GM12875 (cell line): ENCODE results near the gene DCUN1D3.
"Not testable (repeated sequence)": the region's sequence is repeated elsewhere in the genome, so short reads cannot be mapped to it uniquely, and the experiment has no call there.

Experiments used
- H3K4me3 ChIP-seq: one replicate; pipeline ENCODE4 v1.5.1; 2011; ENCODE audit warnings: low read depth, low read length, control low read depth
- CTCF ChIP-seq: IDR thresholded peaks from 2 replicates; pipeline ENCODE4 v1.5.1; 2011; ENCODE audit warnings: low read depth, mild to moderate bottlenecking, control low read depth, inconsistent platforms, low read length, moderate library complexity, borderline replicate concordance; ENCODE audit not compliant: insufficient read depth

Gene DCUN1D3

GRCh38 chr16:20870122-20870820 is 29.9 kb downstream of the DCUN1D3 start:
- no peak overlapping the region for H3K4me3 ChIP-seq
- no peak for TF ChIP-seq CTCF

- H3K4me3 ChIP-seq: no peak overlapping the region
- TF ChIP-seq CTCF: no peak
Measured at GRCh38 chr16:20868890-20869289, 31.3 kb downstream of the DCUN1D3 start.

- no peak for TF ChIP-seq CTCF
- H3K4me3 ChIP-seq: no peak overlapping the region
Measured at GRCh38 chr16:20867585-20867984, 32.6 kb downstream of the DCUN1D3 start.

- TF ChIP-seq CTCF: no peak
- no peak overlapping the region for H3K4me3 ChIP-seq
Measured at GRCh38 chr16:20866801-20867200, 33.4 kb downstream of the DCUN1D3 start.

- no peak overlapping the region for H3K4me3 ChIP-seq
- no peak for TF ChIP-seq CTCF
Measured at GRCh38 chr16:20866145-20866772, 33.9 kb downstream of the DCUN1D3 start.

- no peak overlapping the region for H3K4me3 ChIP-seq
- no peak for TF ChIP-seq CTCF
Measured at GRCh38 chr16:20865420-20866131, 34.6 kb downstream of the DCUN1D3 start.

- not testable (repeated sequence) for H3K4me3 ChIP-seq
Measured at GRCh38 chr16:20864376-20864775, 35.8 kb downstream of the DCUN1D3 start.
